ENCODE results near the gene TSN.
"Not testable (repeated sequence)": the region's sequence is repeated elsewhere in the genome, so short reads cannot be mapped to it uniquely, and the experiment has no call there.

Gene TSN

DNA sequence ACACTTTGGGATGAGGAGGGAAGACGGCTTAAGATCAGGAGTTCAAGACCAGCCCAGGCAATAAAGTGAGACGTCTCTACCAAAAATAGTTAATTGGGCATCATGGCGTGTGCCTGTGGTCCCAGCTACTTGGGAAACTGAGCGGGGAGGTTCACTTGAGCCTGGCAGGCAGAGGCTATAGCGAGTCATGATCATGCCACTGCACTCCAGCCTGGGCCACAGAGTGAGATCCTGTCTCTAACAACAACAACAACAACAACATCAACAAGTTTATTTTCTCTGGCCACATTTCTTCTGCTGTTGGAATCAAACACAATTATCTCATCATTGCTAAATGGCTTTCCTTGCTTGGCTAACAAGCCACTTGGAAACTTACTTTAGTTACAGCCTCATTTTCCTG, 32.1 kb upstream of the TSN start:
- no peak overlapping the region for H3K9ac ChIP-seq (ENCODE audit: low read length)
- no peak overlapping the region for H2BK120ac ChIP-seq (ENCODE audit: low read depth, low read length)
- no peaks in the 10 kb centered on the region for H3K4me1 ChIP-seq (ENCODE audit: control insufficient read depth, low read depth, low read length)
- H3K27me3 ChIP-seq (ENCODE audit: insufficient read depth, low read length, poor library complexity), result no peaks in the 10 kb centered on the region
- H3K4me2 ChIP-seq (ENCODE audit: low read length), result no peak overlapping the region
- no peak overlapping the region for H2BK15ac ChIP-seq (replicated peaks; ENCODE audit: low read depth)
- H2BK5ac ChIP-seq (ENCODE audit: low read length), result no peak overlapping the region
- peaks cover 3% of the 10 kb centered on the region for H3K36me3 ChIP-seq (ENCODE audit: control insufficient read depth, insufficient read depth, low read length)
- whole genome bisulfite sequencing (ENCODE audit: extremely low coverage, insufficient coverage, low lambda C conversion rate), result no CpG with 5 or more reads among the region's 5 CpGs
- H3K4ac ChIP-seq (ENCODE audit: low read depth, low read length), result no peak overlapping the region
- no peak overlapping the region for H4K5ac ChIP-seq (ENCODE audit: low read length)
- no peaks in the 10 kb centered on the region for H3K79me1 ChIP-seq (ENCODE audit: low read length)
- H3K18ac ChIP-seq (ENCODE audit: low read length), result no peak overlapping the region
- no peak overlapping the region for H3K56ac ChIP-seq (ENCODE audit: low read length)
- no peak overlapping the region for H4K8ac ChIP-seq (ENCODE audit: low read depth, low read length)
- no peak overlapping the region for H3K23ac ChIP-seq (ENCODE audit: low read length)
- no peak for DNase-seq
- H2AK5ac ChIP-seq (ENCODE audit: low read length), result no peak overlapping the region
- H3K79me2 ChIP-seq (ENCODE audit: control insufficient read depth, insufficient read depth, low read length), result no peaks in the 10 kb centered on the region
- no peak overlapping the region for H3K27ac ChIP-seq (ENCODE audit: low read depth, low read length)
- H3K4me3 ChIP-seq (ENCODE audit: low read length), result no peak overlapping the region

DNA sequence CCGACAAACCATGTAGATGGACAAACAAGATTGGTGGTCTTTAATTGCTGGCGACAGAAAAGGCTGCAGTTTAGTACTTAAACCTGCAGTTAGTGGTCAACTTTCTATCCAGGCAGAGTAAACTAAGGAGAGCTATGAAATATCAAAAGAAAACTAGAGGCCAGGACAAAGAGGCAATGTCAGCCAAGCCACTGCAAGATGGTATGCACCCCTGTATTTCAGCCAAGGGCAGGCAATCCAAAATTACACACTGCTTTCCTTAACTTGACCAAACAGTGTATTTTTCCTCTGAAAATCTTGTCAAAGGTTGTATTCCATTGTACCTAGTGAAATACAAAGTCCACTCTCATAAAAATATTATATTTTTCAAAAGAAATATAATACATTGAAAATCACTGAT, 28.1 kb upstream of the TSN start:
- H2BK120ac ChIP-seq (ENCODE audit: low read depth, low read length), result no peak overlapping the region
- H2BK5ac ChIP-seq (ENCODE audit: low read length), result no peak overlapping the region
- no peak overlapping the region for H3K23ac ChIP-seq (ENCODE audit: low read length)
- H2BK15ac ChIP-seq (replicated peaks; ENCODE audit: low read depth), result no peak overlapping the region
- no peak overlapping the region for H4K5ac ChIP-seq (ENCODE audit: low read length)
- no CpG with 5 or more reads among the region's 2 CpGs for WGBS (ENCODE audit: extremely low coverage, insufficient coverage, low lambda C conversion rate)
- H2AK5ac ChIP-seq (ENCODE audit: low read length), result no peak overlapping the region
- H3K36me3 ChIP-seq (ENCODE audit: control insufficient read depth, insufficient read depth, low read length), result peaks cover 11% of the 10 kb centered on the region
- peaks cover 5% of the 10 kb centered on the region for H3K79me2 ChIP-seq (ENCODE audit: control insufficient read depth, insufficient read depth, low read length)
- H3K4ac ChIP-seq (ENCODE audit: low read depth, low read length), result no peak overlapping the region
- no peak overlapping the region for H3K9ac ChIP-seq (ENCODE audit: low read length)
- no peak for DNase-seq
- H4K8ac ChIP-seq (ENCODE audit: low read depth, low read length), result no peak overlapping the region
- no peaks in the 10 kb centered on the region for H3K27me3 ChIP-seq (ENCODE audit: insufficient read depth, low read length, poor library complexity)
- H3K27ac ChIP-seq (ENCODE audit: low read depth, low read length), result no peak overlapping the region
- H3K4me1 ChIP-seq (ENCODE audit: control insufficient read depth, low read depth, low read length), result no peaks in the 10 kb centered on the region
- H3K4me3 ChIP-seq (ENCODE audit: low read length), result no peak overlapping the region
- peaks cover 6% of the 10 kb centered on the region for H3K79me1 ChIP-seq (ENCODE audit: low read length)
- H3K56ac ChIP-seq (ENCODE audit: low read length), result no peak overlapping the region
- no peak overlapping the region for H3K4me2 ChIP-seq (ENCODE audit: low read length)
- H3K18ac ChIP-seq (ENCODE audit: low read length), result no peak overlapping the region

DNA sequence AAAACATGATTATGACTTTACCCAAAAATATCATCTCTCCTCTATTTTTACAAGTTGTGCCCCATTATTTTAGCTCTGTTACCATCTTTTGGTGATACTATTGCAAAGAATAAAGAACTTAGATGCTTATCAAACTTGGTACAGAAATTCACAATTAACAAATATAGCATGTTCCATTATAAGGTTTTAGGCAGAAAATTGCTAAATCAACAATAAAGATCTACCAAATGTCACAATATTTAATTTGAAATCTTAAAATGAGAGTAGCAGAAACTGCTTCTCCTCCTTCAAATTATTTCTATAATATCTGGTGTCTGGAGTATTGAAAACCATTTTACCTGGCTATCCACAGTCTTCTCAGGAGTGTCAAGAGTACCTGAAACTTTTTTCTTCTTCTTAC, 27.5 kb upstream of the TSN start:
- no peak overlapping the region for H3K4ac ChIP-seq (ENCODE audit: low read depth, low read length)
- H3K18ac ChIP-seq (ENCODE audit: low read length), result no peak overlapping the region
- H3K79me1 ChIP-seq (ENCODE audit: low read length), result peaks cover 6% of the 10 kb centered on the region
- no peak overlapping the region for H3K27ac ChIP-seq (ENCODE audit: low read depth, low read length)
- H3K4me2 ChIP-seq (ENCODE audit: low read length), result no peak overlapping the region
- H3K4me3 ChIP-seq (ENCODE audit: low read length), result no peak overlapping the region
- no peak overlapping the region for H2AK5ac ChIP-seq (ENCODE audit: low read length)
- peaks cover 5% of the 10 kb centered on the region for H3K79me2 ChIP-seq (ENCODE audit: control insufficient read depth, insufficient read depth, low read length)
- H3K36me3 ChIP-seq (ENCODE audit: control insufficient read depth, insufficient read depth, low read length), result peaks cover 11% of the 10 kb centered on the region
- H3K4me1 ChIP-seq (ENCODE audit: control insufficient read depth, low read depth, low read length), result no peaks in the 10 kb centered on the region
- no peak overlapping the region for H2BK120ac ChIP-seq (ENCODE audit: low read depth, low read length)
- no peak overlapping the region for H3K9ac ChIP-seq (ENCODE audit: low read length)
- no peak for DNase-seq
- H2BK15ac ChIP-seq (replicated peaks; ENCODE audit: low read depth), result no peak overlapping the region
- H3K56ac ChIP-seq (ENCODE audit: low read length), result no peak overlapping the region
- H2BK5ac ChIP-seq (ENCODE audit: low read length), result no peak overlapping the region
- no peak overlapping the region for H3K23ac ChIP-seq (ENCODE audit: low read length)
- no peaks in the 10 kb centered on the region for H3K27me3 ChIP-seq (ENCODE audit: insufficient read depth, low read length, poor library complexity)
- no peak overlapping the region for H4K8ac ChIP-seq (ENCODE audit: low read depth, low read length)
- no peak overlapping the region for H4K5ac ChIP-seq (ENCODE audit: low read length)

DNA sequence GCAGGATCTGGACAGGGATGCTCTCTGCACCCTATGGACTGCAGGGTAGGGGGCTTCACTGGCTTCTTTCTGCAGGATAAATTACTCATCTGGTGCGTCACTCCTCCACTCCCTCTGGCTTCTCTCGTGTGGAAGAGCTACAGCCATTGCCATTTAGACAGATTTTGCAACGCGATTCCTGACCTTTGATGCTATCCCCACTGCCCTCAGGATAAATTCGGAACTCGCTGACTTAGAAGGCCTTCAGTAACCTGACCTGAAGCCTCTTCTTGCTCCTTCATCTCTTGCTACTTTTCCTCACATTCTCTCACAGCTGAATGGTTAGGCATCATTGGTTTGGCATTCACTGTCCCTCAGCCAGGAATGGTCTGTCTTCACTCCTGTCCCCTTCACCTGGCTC, 24.1 kb upstream of the TSN start:
- Histone ChIP-seq H2BK15ac (replicated peaks; ENCODE audit: low read depth) (no peak overlapping the region), H2BK5ac (ENCODE audit: low read length) (no peak overlapping the region), H3K4me3 (ENCODE audit: low read length) (no peak overlapping the region), H3K18ac (ENCODE audit: low read length) (no peak overlapping the region), H3K4me1 (ENCODE audit: control insufficient read depth, low read depth, low read length) (no peaks in the 10 kb centered on the region), H2AK5ac (ENCODE audit: low read length) (no peak overlapping the region), H4K8ac (ENCODE audit: low read depth, low read length) (no peak overlapping the region), H3K27me3 (ENCODE audit: insufficient read depth, low read length, poor library complexity) (no peaks in the 10 kb centered on the region), H2BK120ac (ENCODE audit: low read depth, low read length) (no peak overlapping the region), H3K79me1 (ENCODE audit: low read length) (peaks cover 6% of the 10 kb centered on the region), H3K36me3 (ENCODE audit: control insufficient read depth, insufficient read depth, low read length) (peaks cover 11% of the 10 kb centered on the region), H3K4ac (ENCODE audit: low read depth, low read length) (no peak overlapping the region), H4K5ac (ENCODE audit: low read length) (no peak overlapping the region), H3K56ac (ENCODE audit: low read length) (no peak overlapping the region), H3K4me2 (ENCODE audit: low read length) (no peak overlapping the region), H3K27ac (ENCODE audit: low read depth, low read length) (no peak overlapping the region), H3K23ac (ENCODE audit: low read length) (no peak overlapping the region), H3K9ac (ENCODE audit: low read length) (no peak overlapping the region), H3K79me2 (ENCODE audit: control insufficient read depth, insufficient read depth, low read length) (peaks cover 25% of the 10 kb centered on the region)
- DNase-seq, result no peak
- no CpG with 5 or more reads among the region's 6 CpGs for WGBS (ENCODE audit: extremely low coverage, insufficient coverage, low lambda C conversion rate)

DNA sequence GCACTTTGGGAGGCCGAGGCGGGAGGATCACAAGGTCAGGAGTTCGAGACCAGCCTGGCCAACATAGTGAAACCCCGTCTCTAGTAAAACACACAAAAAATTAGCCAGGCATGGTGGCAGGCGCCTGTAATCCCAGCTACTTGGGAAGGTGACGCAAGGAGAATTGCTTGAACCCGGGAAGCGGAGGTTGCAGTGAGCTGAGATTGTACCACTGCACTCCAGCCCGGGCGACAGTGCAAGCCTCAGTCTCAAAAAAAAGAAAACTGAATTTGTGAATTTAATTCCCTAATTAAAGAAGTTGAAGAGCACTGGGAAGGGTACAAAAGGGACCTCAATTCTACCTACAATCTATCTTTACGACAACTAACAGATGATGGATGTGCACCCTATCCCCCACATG, 20.9 kb upstream of the TSN start:
- H2BK15ac ChIP-seq (replicated peaks; ENCODE audit: low read depth); H3K79me1 ChIP-seq (ENCODE audit: low read length); H3K27ac ChIP-seq (ENCODE audit: low read depth, low read length); H2AK5ac ChIP-seq (ENCODE audit: low read length); H3K18ac ChIP-seq (ENCODE audit: low read length); H3K4me2 ChIP-seq (ENCODE audit: low read length); DNase-seq; H2BK5ac ChIP-seq (ENCODE audit: low read length); H3K27me3 ChIP-seq (ENCODE audit: insufficient read depth, low read length, poor library complexity); H3K9ac ChIP-seq (ENCODE audit: low read length); H3K56ac ChIP-seq (ENCODE audit: low read length); H3K23ac ChIP-seq (ENCODE audit: low read length); H3K4me3 ChIP-seq (ENCODE audit: low read length); H3K4me1 ChIP-seq (ENCODE audit: control insufficient read depth, low read depth, low read length); H4K5ac ChIP-seq (ENCODE audit: low read length); H3K36me3 ChIP-seq (ENCODE audit: control insufficient read depth, insufficient read depth, low read length); H3K4ac ChIP-seq (ENCODE audit: low read depth, low read length); H4K8ac ChIP-seq (ENCODE audit: low read depth, low read length); H2BK120ac ChIP-seq (ENCODE audit: low read depth, low read length): not testable (repeated sequence)
- WGBS (ENCODE audit: extremely low coverage, insufficient coverage, low lambda C conversion rate), result no CpG with 5 or more reads among the region's 11 CpGs
- peaks cover 27% of the 10 kb centered on the region for H3K79me2 ChIP-seq (ENCODE audit: control insufficient read depth, insufficient read depth, low read length)

DNA sequence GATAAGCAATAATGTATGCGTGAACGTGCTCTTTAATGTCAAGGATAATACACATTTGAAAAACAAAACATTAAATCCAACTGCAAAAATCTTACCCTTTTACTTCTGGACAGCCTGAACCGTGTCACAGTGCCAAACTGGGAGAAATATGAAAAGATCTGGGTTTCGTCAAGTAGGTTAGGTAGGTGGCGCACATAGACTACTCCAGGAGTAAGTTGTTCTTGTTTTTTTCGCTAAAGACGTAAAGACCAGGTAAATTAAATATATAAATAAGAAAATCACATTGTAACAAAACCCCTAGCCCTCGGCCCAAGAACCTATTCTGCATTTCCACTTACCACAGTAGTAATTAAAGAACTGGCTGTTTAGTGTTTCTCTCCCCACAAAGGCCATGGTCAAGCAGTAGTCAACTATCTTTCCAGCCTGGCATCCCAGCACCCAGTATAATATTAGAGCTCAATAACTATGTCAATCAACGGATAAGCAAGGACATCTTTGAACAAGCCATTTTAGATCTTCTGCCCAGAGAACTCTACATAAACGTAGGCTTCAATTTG, 19.9 kb upstream of the TSN start:
- H3K27me3 ChIP-seq (ENCODE audit: insufficient read depth, low read length, poor library complexity), result no peaks in the 10 kb centered on the region
- H4K5ac ChIP-seq (ENCODE audit: low read length), result no peak overlapping the region
- no peak overlapping the region for H4K8ac ChIP-seq (ENCODE audit: low read depth, low read length)
- H3K79me1 ChIP-seq (ENCODE audit: low read length), result peaks cover 6% of the 10 kb centered on the region
- peaks cover 7% of the 10 kb centered on the region for H3K36me3 ChIP-seq (ENCODE audit: control insufficient read depth, insufficient read depth, low read length)
- H3K27ac ChIP-seq (ENCODE audit: low read depth, low read length), result no peak overlapping the region
- no peak overlapping the region for H2BK15ac ChIP-seq (replicated peaks; ENCODE audit: low read depth)
- H3K4me3 ChIP-seq (ENCODE audit: low read length), result peak overlapping the region; percentile 94
- H3K79me2 ChIP-seq (ENCODE audit: control insufficient read depth, insufficient read depth, low read length), result peaks cover 27% of the 10 kb centered on the region
- no peak overlapping the region for H2BK120ac ChIP-seq (ENCODE audit: low read depth, low read length)
- peak overlapping the region; percentile 65 for H3K4me2 ChIP-seq (ENCODE audit: low read length)
- no CpG with 5 or more reads among the region's 10 CpGs for WGBS (ENCODE audit: extremely low coverage, insufficient coverage, low lambda C conversion rate)
- H3K56ac ChIP-seq (ENCODE audit: low read length), result peak overlapping the region; percentile 92
- no peak overlapping the region for H3K18ac ChIP-seq (ENCODE audit: low read length)
- no peak for DNase-seq
- no peak overlapping the region for H2BK5ac ChIP-seq (ENCODE audit: low read length)
- no peak overlapping the region for H3K23ac ChIP-seq (ENCODE audit: low read length)
- H2AK5ac ChIP-seq (ENCODE audit: low read length), result no peak overlapping the region
- H3K4ac ChIP-seq (ENCODE audit: low read depth, low read length), result no peak overlapping the region
- H3K4me1 ChIP-seq (ENCODE audit: control insufficient read depth, low read depth, low read length), result no peaks in the 10 kb centered on the region
- H3K9ac ChIP-seq (ENCODE audit: low read length), result peak overlapping the region; percentile 96
